Measurements from ENCODE around the gene APBA1. TPM values are rescaled to one million over a fixed set of nuclear protein-coding genes. Genes with fewer than 3 reads are reported as not detected.

APBA1 gene
- total RNA-seq, 3 donors from 2014 or later: 10.1 to 14.4 (median 12.7) TPM

GRCh38 chr9:69678843-69679538, 6.8 kb upstream of the APBA1 start:
- no peaks in the 10 kb centered on the region for H3K9me3 ChIP-seq
- TF ChIP-seq CTCF (IDR thresholded peaks at IDR 0.05): no peak
- no peak for DNase-seq
- intact Hi-C loops (cut with DNase I, micrococcal nuclease): no loop called here
- H3K36me3 ChIP-seq (ENCODE audit: low read depth): no peaks in the 10 kb centered on the region
- H3K4me1 ChIP-seq (ENCODE audit: low read depth): no peaks in the 10 kb centered on the region
- peak; percentile 31 for ATAC-seq
- no peak overlapping the region for H3K4me3 ChIP-seq

GRCh38 chr9:69677931-69678330, 5.8 kb upstream of the APBA1 start:
- DNase-seq: no peak
- Histone ChIP-seq H3K9me3 (no peaks in the 10 kb centered on the region), H3K4me1 (ENCODE audit: low read depth) (peaks cover 4% of the 10 kb centered on the region), H3K4me3 (no peak overlapping the region), H3K36me3 (ENCODE audit: low read depth) (no peaks in the 10 kb centered on the region)
- ATAC-seq: no peak
- no peak for TF ChIP-seq CTCF (IDR thresholded peaks at IDR 0.05)
- intact Hi-C loops (cut with DNase I, micrococcal nuclease): no loop called here

GRCh38 chr9:69675563-69675962, 3.4 kb upstream of the APBA1 start:
- TF ChIP-seq CTCF (IDR thresholded peaks at IDR 0.05): no peak

GRCh38 chr9:69674716-69675438, 2.7 kb upstream of the APBA1 start:
- peaks cover 4% of the 10 kb centered on the region for H3K4me1 ChIP-seq (ENCODE audit: low read depth)
- H3K36me3 ChIP-seq (ENCODE audit: low read depth): no peaks in the 10 kb centered on the region
- TF ChIP-seq CTCF (IDR thresholded peaks at IDR 0.05): no peak
- no peaks in the 10 kb centered on the region for H3K9me3 ChIP-seq
- DNase-seq (no peak), ATAC-seq (no peak)
- no peak overlapping the region for H3K4me3 ChIP-seq
- intact Hi-C loops (cut with DNase I, micrococcal nuclease): loop anchor here in 1 of 2 donors (5.0 kb wide), 1 partner anchor 202 kb away; no protein-coding TSS in a partner anchor

More at GRCh38 chr9:69675563-69675962, 3.4 kb upstream of the APBA1 start:
- Histone ChIP-seq H3K4me1 (ENCODE audit: low read depth) (peaks cover 4% of the 10 kb centered on the region), H3K36me3 (ENCODE audit: low read depth) (no peaks in the 10 kb centered on the region), H3K4me3 (no peak overlapping the region), H3K9me3 (no peaks in the 10 kb centered on the region)
- intact Hi-C loops (cut with DNase I, micrococcal nuclease): no loop called here
- DNase-seq: no peak
- ATAC-seq: no peak

GRCh38 chr9:69674112-69674685, 2.0 kb upstream of the APBA1 start:
- peak in 1 of 3 donors; percentile 12 for DNase-seq
- intact Hi-C loops (cut with DNase I, micrococcal nuclease): loop anchor here in 1 of 2 donors (5.0 kb wide), 1 partner anchor 203 kb away; no protein-coding TSS in a partner anchor
- no peak overlapping the region for H3K4me3 ChIP-seq

More at GRCh38 chr9:69674112-69674685, 2.0 kb upstream of the APBA1 start:
- Histone ChIP-seq H3K4me1 (ENCODE audit: low read depth) (peaks cover 4% of the 10 kb centered on the region), H3K36me3 (ENCODE audit: low read depth) (no peaks in the 10 kb centered on the region), H3K9me3 (no peaks in the 10 kb centered on the region)
- TF ChIP-seq CTCF (IDR thresholded peaks at IDR 0.05): no peak
- no peak for ATAC-seq

All from mucosa of descending colon (tissue), 3 donors.